MCF 10A (cell line): ENCODE results near the gene FAM171A1. TPM values are rescaled to one million over a fixed set of nuclear protein-coding genes. Genes with fewer than 3 reads are reported as not detected.

Experiments
- BruUV-seq: library from RNA; stranded (reverse); fragments of 400-500 nt; replicated peaks from 2 replicates; lab custom pipeline; 2021; lab: Mats Ljungman, UMichigan
- CTCF ChIA-PET: fragments of 300-600 bp; sonication (Branson Sonifier 250); formaldehyde crosslinking; extraction: SDS; loops from one replicate; lab custom pipeline; 2021; ENCODE audit warnings: antibody characterized with exemption, inconsistent platforms; lab: Yijun Ruan, JAX
- POLR2A ChIA-PET: fragments of 300-600, 350-650 bp; sonication (Branson Sonifier 250); formaldehyde crosslinking; extraction: SDS; loops from one replicate; lab custom pipeline; 2020; ENCODE audit warnings: antibody characterized with exemption, inconsistent platforms; lab: Yijun Ruan, JAX
- DNase-seq: peaks from one replicate; pipeline ENCODE4 v3.0.0-alpha.2; 2018; ENCODE audit not compliant: unreplicated experiment
- H3K27ac Mint-ChIP-seq: one replicate; pipeline ENCODE4 v1.8.0; 2022; ENCODE audit warnings: mild to moderate bottlenecking, low read depth, mixed read lengths; ENCODE audit not compliant: unreplicated experiment
- H3K27me3 Mint-ChIP-seq: one replicate; pipeline ENCODE4 v1.8.0; 2022; ENCODE audit warnings: mixed read lengths; ENCODE audit not compliant: insufficient read depth, unreplicated experiment
- H3K36me3 Mint-ChIP-seq: one replicate; pipeline ENCODE4 v1.8.0; 2022; ENCODE audit warnings: mild to moderate bottlenecking, moderate library complexity, mixed read lengths; ENCODE audit not compliant: insufficient read depth, unreplicated experiment
- H3K4me1 Mint-ChIP-seq: one replicate; pipeline ENCODE4 v1.8.0; 2022; ENCODE audit warnings: mixed read lengths; ENCODE audit not compliant: insufficient read depth, unreplicated experiment
- H3K4me3 Mint-ChIP-seq: one replicate; pipeline ENCODE4 v1.8.0; 2022; ENCODE audit warnings: mild to moderate bottlenecking, moderate library complexity, mixed read lengths; ENCODE audit not compliant: unreplicated experiment
- H3K9me3 Mint-ChIP-seq: one replicate; pipeline ENCODE4 v1.8.0; 2022; ENCODE audit warnings: mixed read lengths; ENCODE audit not compliant: unreplicated experiment
- intact Hi-C: fragments of 100-400 bp; cut with micrococcal nuclease; formaldehyde crosslinking; loops from 2 replicates; pipeline ENCODE4 v1.14.1; 2022
- total RNA-seq: library from RNA; stranded (reverse); gene quantifications from 2 replicates; pipeline ENCODE4 v1.2.3, GENCODE V29; 2022
- TF ChIP-seq, protein P1 (sequence below): fragments of 200-600 bp; IDR thresholded peaks from one replicate; pipeline ENCODE4 v1.8.0; 2022; ENCODE audit warnings: antibody characterized with exemption, mild to moderate bottlenecking; ENCODE audit not compliant: unreplicated experiment

FAM171A1 gene
- total RNA-seq, 1 experiment from 2014 or later: 9.3 TPM

DNA sequence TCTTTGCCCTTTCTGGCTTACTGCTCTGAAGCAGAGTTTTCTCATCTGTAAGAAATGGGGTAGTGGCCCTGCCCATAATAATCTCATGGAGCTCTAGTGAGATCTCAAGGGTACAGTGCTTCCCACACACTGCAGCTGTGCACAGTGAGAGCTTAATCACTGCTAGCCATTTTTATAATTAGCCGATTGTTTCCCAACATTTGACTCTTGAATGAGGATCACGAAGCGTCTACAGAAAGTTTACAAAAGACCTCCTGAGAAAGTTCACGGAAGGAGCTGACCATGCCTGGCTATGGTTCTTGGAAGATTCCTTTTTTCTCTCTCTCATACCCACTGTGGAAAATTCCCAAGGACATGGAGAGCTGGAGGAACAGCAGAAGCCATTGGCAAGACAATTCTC lies 70.4 kb downstream of the FAM171A1 start:
- H3K9me3 Mint-ChIP-seq: no peaks in the 10 kb centered on the region
- CTCF ChIA-PET: interaction anchor here (0.6 to 1.2 kb wide), 2 partner anchors 89 to 482 kb away, joined by 3 read pairs; no protein-coding TSS in a partner anchor
- no TSS peak for BruUV-seq

DNA sequence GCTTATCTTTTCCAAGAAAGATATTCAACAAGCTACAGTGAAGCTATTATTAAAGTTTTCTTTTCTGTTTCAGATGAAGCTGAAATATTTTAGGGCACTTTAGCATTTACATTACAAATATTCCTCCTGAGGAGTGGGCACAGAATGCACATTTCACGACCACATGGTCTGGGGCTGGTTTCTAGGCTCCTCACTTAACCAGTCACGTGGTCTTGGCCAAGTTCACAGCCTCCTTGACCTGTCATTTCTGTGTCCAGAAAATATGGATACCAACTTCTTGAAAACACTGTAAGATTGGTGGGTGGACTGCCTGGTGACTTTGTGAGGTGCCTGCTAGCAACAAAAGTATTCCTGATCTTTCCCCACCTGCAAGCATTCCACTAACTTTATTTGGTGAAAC lies 70.9 kb downstream of the FAM171A1 start:
- Mint-ChIP-seq H3K4me3 (no peak overlapping the region), H3K27ac (no peak overlapping the region), H3K9me3 (no peaks in the 10 kb centered on the region), H3K36me3 (no peaks in the 10 kb centered on the region), H3K27me3 (no peaks in the 10 kb centered on the region), H3K4me1 (no peaks in the 10 kb centered on the region)
- DNase-seq: no peak
- intact Hi-C loops: no loop called here
- ChIA-PET POLR2A (no interaction called here), CTCF (no interaction called here)
- BruUV-seq: no TSS peak
- TF ChIP-seq, protein P1, sequence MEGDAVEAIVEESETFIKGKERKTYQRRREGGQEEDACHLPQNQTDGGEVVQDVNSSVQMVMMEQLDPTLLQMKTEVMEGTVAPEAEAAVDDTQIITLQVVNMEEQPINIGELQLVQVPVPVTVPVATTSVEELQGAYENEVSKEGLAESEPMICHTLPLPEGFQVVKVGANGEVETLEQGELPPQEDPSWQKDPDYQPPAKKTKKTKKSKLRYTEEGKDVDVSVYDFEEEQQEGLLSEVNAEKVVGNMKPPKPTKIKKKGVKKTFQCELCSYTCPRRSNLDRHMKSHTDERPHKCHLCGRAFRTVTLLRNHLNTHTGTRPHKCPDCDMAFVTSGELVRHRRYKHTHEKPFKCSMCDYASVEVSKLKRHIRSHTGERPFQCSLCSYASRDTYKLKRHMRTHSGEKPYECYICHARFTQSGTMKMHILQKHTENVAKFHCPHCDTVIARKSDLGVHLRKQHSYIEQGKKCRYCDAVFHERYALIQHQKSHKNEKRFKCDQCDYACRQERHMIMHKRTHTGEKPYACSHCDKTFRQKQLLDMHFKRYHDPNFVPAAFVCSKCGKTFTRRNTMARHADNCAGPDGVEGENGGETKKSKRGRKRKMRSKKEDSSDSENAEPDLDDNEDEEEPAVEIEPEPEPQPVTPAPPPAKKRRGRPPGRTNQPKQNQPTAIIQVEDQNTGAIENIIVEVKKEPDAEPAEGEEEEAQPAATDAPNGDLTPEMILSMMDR: no peak

More for the DNA sequence above, 70.4 kb downstream of the FAM171A1 start:
- Mint-ChIP-seq H3K4me3 (no peak overlapping the region), H3K36me3 (no peaks in the 10 kb centered on the region), H3K27me3 (no peaks in the 10 kb centered on the region), H3K27ac (no peak overlapping the region), H3K4me1 (no peaks in the 10 kb centered on the region)
- DNase-seq: no peak
- intact Hi-C loops: no loop called here
- POLR2A ChIA-PET: interaction anchor here (0.7 kb wide), 1 partner anchor 11 kb away, joined by 3 read pairs; no protein-coding TSS in a partner anchor
- TF ChIP-seq, protein P1: no peak

DNA sequence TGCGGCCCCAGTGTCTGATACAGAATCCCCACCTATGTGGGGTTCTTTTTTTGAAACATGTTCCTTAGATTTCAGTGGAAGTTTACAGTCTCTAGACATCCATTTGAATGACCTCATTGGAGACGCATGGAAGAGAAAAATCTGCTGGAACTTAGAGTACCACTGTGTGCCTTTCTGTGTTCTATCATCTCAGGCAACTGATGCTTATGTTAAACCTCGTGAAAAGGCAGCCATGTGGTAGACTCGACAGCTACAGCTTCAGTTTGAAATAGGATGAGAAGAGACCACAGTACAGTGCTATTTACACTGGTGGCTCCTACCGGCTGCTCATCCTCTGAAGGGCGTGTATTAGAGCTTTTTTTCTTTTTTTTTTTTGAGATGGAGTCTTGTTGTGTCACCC lies 74.4 kb downstream of the FAM171A1 start:
- POLR2A ChIA-PET: no interaction called here
- H3K27ac Mint-ChIP-seq: no peak overlapping the region

DNA sequence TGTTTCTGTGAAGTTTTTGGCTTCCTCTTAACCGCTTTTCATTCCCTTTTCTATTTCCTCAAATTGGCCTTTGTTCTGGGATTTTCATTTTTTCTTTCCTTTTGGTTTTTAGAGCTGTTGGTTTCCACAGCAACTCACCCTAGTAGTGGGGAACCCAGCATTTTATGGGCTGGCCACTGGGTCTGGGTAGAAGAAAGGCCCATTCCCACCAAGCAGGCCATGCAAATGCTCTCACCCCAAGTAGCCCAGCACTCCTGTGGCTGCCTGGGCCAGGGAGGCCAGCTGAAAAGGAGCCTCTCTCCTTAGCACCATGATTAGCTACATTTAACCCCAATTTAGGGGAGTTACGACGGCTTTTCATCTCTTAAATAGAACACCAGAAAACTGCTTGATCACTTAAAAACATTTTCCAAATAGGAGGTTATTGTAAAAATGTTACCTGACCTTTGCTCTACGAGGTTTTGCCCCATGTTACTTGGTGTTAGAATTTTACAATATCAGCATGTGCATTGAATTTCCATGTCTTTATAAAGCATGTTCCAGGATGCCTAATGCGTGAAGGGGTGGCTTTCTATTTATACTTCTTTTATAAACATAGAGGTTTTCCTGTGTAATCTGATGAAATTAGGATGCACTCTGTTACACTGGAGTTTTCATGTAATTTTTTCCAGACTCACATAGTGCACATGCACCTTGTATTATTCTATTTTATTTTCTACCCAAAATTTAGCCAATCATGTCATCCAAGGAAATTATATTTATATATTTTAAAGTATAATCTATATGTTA lies 75.4 kb downstream of the FAM171A1 start:
- H3K27me3 Mint-ChIP-seq: no peaks in the 10 kb centered on the region
- ChIA-PET POLR2A (no interaction called here), CTCF (no interaction called here)
- H3K4me3 Mint-ChIP-seq: no peak overlapping the region
- TF ChIP-seq, protein P1: no peak
- BruUV-seq: no TSS peak
- no peaks in the 10 kb centered on the region for H3K4me1 Mint-ChIP-seq
- no peak for DNase-seq
- H3K36me3 Mint-ChIP-seq: no peaks in the 10 kb centered on the region
- intact Hi-C loops: no loop called here
- H3K27ac Mint-ChIP-seq: no peak overlapping the region
- H3K9me3 Mint-ChIP-seq: no peaks in the 10 kb centered on the region

More for the DNA sequence above, 74.4 kb downstream of the FAM171A1 start:
- no TSS peak for BruUV-seq
- no peak overlapping the region for H3K4me3 Mint-ChIP-seq
- H3K36me3 Mint-ChIP-seq: no peaks in the 10 kb centered on the region
- H3K9me3 Mint-ChIP-seq: no peaks in the 10 kb centered on the region
- no peaks in the 10 kb centered on the region for H3K4me1 Mint-ChIP-seq
- DNase-seq: no peak
- CTCF ChIA-PET: interaction anchor here (0.7 kb wide), 1 partner anchor 93 kb away, joined by 3 read pairs; no protein-coding TSS in a partner anchor
- intact Hi-C loops: no loop called here
- TF ChIP-seq, protein P1: no peak
- no peaks in the 10 kb centered on the region for H3K27me3 Mint-ChIP-seq
